ENCODE measurements around the gene CCNB1.

DNA sequence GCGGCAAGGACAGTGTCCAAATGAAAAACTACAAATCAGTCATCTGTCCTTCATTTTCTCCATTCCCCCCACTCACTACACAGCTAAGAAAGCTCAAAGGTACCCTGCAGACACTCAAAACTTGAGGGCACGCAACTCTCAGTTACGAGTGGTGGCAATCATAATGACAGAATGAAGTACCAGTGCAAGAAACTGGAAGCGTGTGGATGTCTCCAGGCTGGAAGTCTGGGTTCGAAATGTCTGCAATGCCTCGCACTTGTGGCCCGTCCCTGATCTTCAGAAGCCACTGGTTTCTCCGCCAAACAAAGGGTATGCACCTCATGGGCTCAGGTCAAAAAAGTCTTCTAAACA lies 21.8 kb downstream of the CCNB1 start:
- no peak for TF ChIP-seq CTCF (IDR thresholded peaks at IDR 0.05; ENCODE audit: insufficient read depth, low read length)
- TF ChIP-seq POLR2AphosphoS5 (IDR thresholded peaks at IDR 0.05; ENCODE audit: low read depth): no peak
- TF ChIP-seq, protein P1, sequence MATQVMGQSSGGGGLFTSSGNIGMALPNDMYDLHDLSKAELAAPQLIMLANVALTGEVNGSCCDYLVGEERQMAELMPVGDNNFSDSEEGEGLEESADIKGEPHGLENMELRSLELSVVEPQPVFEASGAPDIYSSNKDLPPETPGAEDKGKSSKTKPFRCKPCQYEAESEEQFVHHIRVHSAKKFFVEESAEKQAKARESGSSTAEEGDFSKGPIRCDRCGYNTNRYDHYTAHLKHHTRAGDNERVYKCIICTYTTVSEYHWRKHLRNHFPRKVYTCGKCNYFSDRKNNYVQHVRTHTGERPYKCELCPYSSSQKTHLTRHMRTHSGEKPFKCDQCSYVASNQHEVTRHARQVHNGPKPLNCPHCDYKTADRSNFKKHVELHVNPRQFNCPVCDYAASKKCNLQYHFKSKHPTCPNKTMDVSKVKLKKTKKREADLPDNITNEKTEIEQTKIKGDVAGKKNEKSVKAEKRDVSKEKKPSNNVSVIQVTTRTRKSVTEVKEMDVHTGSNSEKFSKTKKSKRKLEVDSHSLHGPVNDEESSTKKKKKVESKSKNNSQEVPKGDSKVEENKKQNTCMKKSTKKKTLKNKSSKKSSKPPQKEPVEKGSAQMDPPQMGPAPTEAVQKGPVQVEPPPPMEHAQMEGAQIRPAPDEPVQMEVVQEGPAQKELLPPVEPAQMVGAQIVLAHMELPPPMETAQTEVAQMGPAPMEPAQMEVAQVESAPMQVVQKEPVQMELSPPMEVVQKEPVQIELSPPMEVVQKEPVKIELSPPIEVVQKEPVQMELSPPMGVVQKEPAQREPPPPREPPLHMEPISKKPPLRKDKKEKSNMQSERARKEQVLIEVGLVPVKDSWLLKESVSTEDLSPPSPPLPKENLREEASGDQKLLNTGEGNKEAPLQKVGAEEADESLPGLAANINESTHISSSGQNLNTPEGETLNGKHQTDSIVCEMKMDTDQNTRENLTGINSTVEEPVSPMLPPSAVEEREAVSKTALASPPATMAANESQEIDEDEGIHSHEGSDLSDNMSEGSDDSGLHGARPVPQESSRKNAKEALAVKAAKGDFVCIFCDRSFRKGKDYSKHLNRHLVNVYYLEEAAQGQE (IDR thresholded peaks at IDR 0.05; ENCODE audit: insufficient replicate concordance, low read depth): no peak
- no peak for TF ChIP-seq SPI1 (IDR thresholded peaks at IDR 0.05; ENCODE audit: borderline replicate concordance, low read depth)
- no peak for TF ChIP-seq GABPA (IDR thresholded peaks at IDR 0.05; ENCODE audit: low read depth)

All from HL-60 (cell line).